H1 (cell line): Measurements from ENCODE around the gene PLEKHH3. TPM values are rescaled to one million over a fixed set of nuclear protein-coding genes. Genes with fewer than 3 reads are reported as not detected.
A peak's percentile ranks its signal among the peaks of the same experiment; 100 is the strongest.

ENCODE experiments used
- CTCF ChIA-PET: fragments of 300-600 bp; sonication (Branson Sonifier 250); formaldehyde crosslinking; loops from one replicate; lab custom pipeline; 2021; ENCODE audit not compliant: partially characterized antibody; lab: Charles Lee
- POLR2A ChIA-PET: fragments of 300-600 bp; sonication (Branson Sonifier 250); formaldehyde crosslinking; loops from one replicate; lab custom pipeline; 2021; ENCODE audit warnings: inconsistent platforms; ENCODE audit not compliant: partially characterized antibody; lab: Charles Lee
- DNase-seq, 2 experiments: peaks; one replicate each; pipeline versions ENCODE4 v3.0.0 to v3.0.0-alpha.2; 2010 to 2022; ENCODE audit warnings: low spot score in 2 of 2, low read depth in 1 of 2, mixed read lengths in 1 of 2
- FAIRE-seq: peaks from 2 replicates; lab custom pipeline; 2011; peaks lifted over from hg19 to GRCh38; lab: Jason Lieb, UNC
- H2AFZ ChIP-seq: 2 replicates; pipeline ENCODE4 v1.8.1; 2012; ENCODE audit warnings: low read length, inconsistent platforms
- H2AK5ac ChIP-seq: 2 replicates; pipeline ENCODE4 v1.6.1; 2013; ENCODE audit warnings: low read depth, low read length
- H2BK120ac ChIP-seq: replicated peaks from 2 replicates; pipeline ENCODE3; 2013; ENCODE audit warnings: low read depth, low read length, inconsistent platforms
- H2BK12ac ChIP-seq: 2 replicates; pipeline ENCODE4 v1.6.1; 2013; ENCODE audit warnings: low read depth, low read length
- H2BK15ac ChIP-seq: 2 replicates; pipeline ENCODE4 v1.6.1; 2013; ENCODE audit warnings: low read length
- H2BK20ac ChIP-seq: 2 replicates; pipeline ENCODE4 v1.6.1; 2013; ENCODE audit warnings: low read length
- H2BK5ac ChIP-seq: 2 replicates; pipeline ENCODE4 v1.6.1; 2013; ENCODE audit warnings: low read depth, low read length
- H3K14ac ChIP-seq: 2 replicates; pipeline ENCODE4 v1.6.1; 2013; ENCODE audit warnings: inconsistent platforms; ENCODE audit not compliant: insufficient read length
- H3K18ac ChIP-seq: 2 replicates; pipeline ENCODE4 v1.6.1; 2013; ENCODE audit warnings: low read length; ENCODE audit errors: extremely low read depth
- H3K23ac ChIP-seq: 2 replicates; pipeline ENCODE4 v1.6.1; 2013; ENCODE audit warnings: inconsistent platforms; ENCODE audit not compliant: insufficient read length
- H3K23me2 ChIP-seq: 2 replicates; pipeline ENCODE4 v1.6.1; 2013; ENCODE audit warnings: low read depth, low read length
- H3K27ac ChIP-seq: 2 replicates; pipeline ENCODE4 v1.6.1; 2011; ENCODE audit warnings: low read depth, low read length, inconsistent platforms
- H3K27me3 ChIP-seq, 4 experiments: replicated peaks in 1 of 4; 1 replicate in 1 of 4; 2 replicates in 3 of 4; pipeline versions ENCODE4 v1.6.1 to v1.8.1; 2011 to 2013; ENCODE audit warnings: low read length in 3 of 4, mild to moderate bottlenecking in 3 of 4, inconsistent platforms in 2 of 4, mixed read lengths in 2 of 4, moderate library complexity in 1 of 4; ENCODE audit not compliant: control insufficient read depth in 3 of 4, insufficient read depth in 3 of 4; ENCODE audit errors: extremely low read depth in 1 of 4
- H3K36me3 ChIP-seq, 4 experiments: 2 replicates each; pipeline versions ENCODE4 v1.6.1 to v1.8.1; 2011 to 2013; ENCODE audit warnings: mild to moderate bottlenecking in 4 of 4, low read length in 3 of 4, moderate library complexity in 2 of 4, control low read depth in 1 of 4, inconsistent platforms in 1 of 4; ENCODE audit not compliant: insufficient read depth in 4 of 4, control insufficient read depth in 2 of 4
- H3K4ac ChIP-seq: replicated peaks from 2 replicates; pipeline ENCODE3; 2013; ENCODE audit warnings: low read length, low read depth, mixed read lengths, inconsistent platforms; ENCODE audit not compliant: insufficient read length
- H3K4me1 ChIP-seq, 4 experiments: replicated peaks in 1 of 4; 1 replicate in 1 of 4; 2 replicates in 3 of 4; pipeline versions ENCODE4 v1.6.1 to v1.8.1; 2011 to 2013; ENCODE audit warnings: low read length in 3 of 4, inconsistent platforms in 2 of 4, mixed read lengths in 1 of 4; ENCODE audit not compliant: insufficient read depth in 4 of 4, control insufficient read depth in 3 of 4
- H3K4me2 ChIP-seq, 2 experiments: 2 replicates each; pipeline versions ENCODE4 v1.6.1 to v1.8.1; 2011 to 2013; ENCODE audit warnings: low read depth in 2 of 2, low read length in 2 of 2, control low read depth in 1 of 2, inconsistent platforms in 1 of 2, mild to moderate bottlenecking in 1 of 2; ENCODE audit not compliant: insufficient read depth in 1 of 2
- H3K4me3 ChIP-seq, 4 experiments: fragments of 200-600, 300-600 bp in 1 of 4; sonication (generic), shearing (Covaris generic), sonication (Bioruptor Twin) in 1 of 4; 2 replicates each; pipeline versions ENCODE4 v1.5.1 to v1.8.1; 2011 to 2016; ENCODE audit warnings: low read length in 4 of 4, low read depth in 3 of 4, control low read depth in 2 of 4, inconsistent platforms in 2 of 4, mild to moderate bottlenecking in 2 of 4, mixed read lengths in 1 of 4, moderate library complexity in 1 of 4; ENCODE audit not compliant: insufficient read depth in 2 of 4; ENCODE audit errors: extremely low read depth in 1 of 4
- H3K56ac ChIP-seq: replicated peaks from 2 replicates; pipeline ENCODE3; 2013; ENCODE audit warnings: low read depth, mild to moderate bottlenecking, mixed read lengths, low read length, inconsistent platforms; ENCODE audit not compliant: insufficient read length
- H3K79me1 ChIP-seq: 2 replicates; pipeline ENCODE4 v1.6.1; 2013; ENCODE audit warnings: low read depth, low read length, control low read depth
- H3K79me2 ChIP-seq, 2 experiments: 2 replicates each; pipeline versions ENCODE4 v1.6.1 to v1.8.1; 2012 to 2013; ENCODE audit warnings: low read length in 2 of 2, mild to moderate bottlenecking in 2 of 2, inconsistent platforms in 1 of 2; ENCODE audit not compliant: insufficient read depth in 2 of 2, control insufficient read depth in 1 of 2
- H3K9ac ChIP-seq, 4 experiments: replicated peaks in 1 of 4; 1 replicate in 1 of 4; 2 replicates in 3 of 4; pipeline versions ENCODE4 v1.6.1 to v1.8.1; 2011 to 2013; ENCODE audit warnings: low read depth in 3 of 4, low read length in 3 of 4, control low read depth in 2 of 4, mild to moderate bottlenecking in 2 of 4, moderate library complexity in 2 of 4, inconsistent platforms in 1 of 4; ENCODE audit errors: extremely low read depth in 1 of 4
- H3K9me3 ChIP-seq, 2 experiments: 2 replicates each; pipeline versions ENCODE4 v1.6.1 to v1.8.1; 2012 to 2013; ENCODE audit warnings: mild to moderate bottlenecking in 2 of 2, moderate library complexity in 2 of 2, control low read depth in 1 of 2, inconsistent platforms in 1 of 2, low read depth in 1 of 2, low read length in 1 of 2, mixed read lengths in 1 of 2; ENCODE audit not compliant: insufficient read depth in 2 of 2
- H4K20me1 ChIP-seq, 2 experiments: replicated peaks in 1 of 2; 2 replicates each; pipeline versions ENCODE3 to v1.8.1; 2011 to 2013; ENCODE audit warnings: inconsistent platforms in 2 of 2, low read length in 2 of 2, mild to moderate bottlenecking in 1 of 2; ENCODE audit not compliant: insufficient read depth in 2 of 2, control insufficient read depth in 1 of 2
- H4K5ac ChIP-seq: 2 replicates; pipeline ENCODE4 v1.6.1; 2013; ENCODE audit warnings: low read length, low read depth, mixed read lengths, inconsistent platforms; ENCODE audit not compliant: insufficient read length
- H4K8ac ChIP-seq: 2 replicates; pipeline ENCODE4 v1.8.0; 2013; ENCODE audit warnings: mild to moderate bottlenecking, moderate library complexity, low read length, inconsistent platforms; ENCODE audit not compliant: insufficient read depth; ENCODE audit errors: extremely low read depth
- H4K91ac ChIP-seq: replicated peaks from 2 replicates; pipeline ENCODE3; 2013; ENCODE audit warnings: low read length, mixed read lengths, inconsistent platforms; ENCODE audit not compliant: insufficient read length
- ATF2 ChIP-seq: IDR thresholded peaks from 2 replicates; pipeline ENCODE4 v1.6.1; 2012; ENCODE audit warnings: low read length, inconsistent platforms
- CHD2 ChIP-seq: IDR thresholded peaks from 2 replicates; pipeline ENCODE4 v1.6.1; 2012; ENCODE audit warnings: low read length, improper control_type of control experiment
- CTBP2 ChIP-seq: IDR thresholded peaks from 2 replicates; pipeline ENCODE4 v1.7.0; 2011; ENCODE audit warnings: borderline replicate concordance, mild to moderate bottlenecking, moderate library complexity, mixed read lengths, low read length; ENCODE audit not compliant: insufficient read depth, insufficient read length
- E2F6 ChIP-seq: IDR thresholded peaks from 2 replicates; pipeline ENCODE4 v1.6.1; 2012; ENCODE audit warnings: inconsistent platforms
- JUND ChIP-seq: IDR thresholded peaks from 2 replicates; pipeline ENCODE4 v1.6.1; 2011; ENCODE audit warnings: mild to moderate bottlenecking, improper control_type of control experiment, low read length
- KDM4A ChIP-seq: IDR thresholded peaks from one replicate; pipeline ENCODE4 v1.7.1; 2012; ENCODE audit warnings: low read depth, mild to moderate bottlenecking, moderate library complexity, low read length, inconsistent platforms; ENCODE audit not compliant: severe bottlenecking
- KDM5A ChIP-seq: fragments of 200-600 bp; IDR thresholded peaks from 2 replicates; pipeline ENCODE4 v1.7.1; 2012; ENCODE audit warnings: mild to moderate bottlenecking, low read length, inconsistent platforms, mixed read lengths
- PHF8 ChIP-seq: fragments of 200-600 bp; sonication (generic); conservative IDR thresholded peaks from 2 replicates; pipeline ENCODE4 v1.7.1; 2012; ENCODE audit warnings: low read depth, mild to moderate bottlenecking, inconsistent platforms, low read length, moderate library complexity
- RFX5 ChIP-seq: IDR thresholded peaks from 2 replicates; pipeline ENCODE4 v1.6.1; 2011; ENCODE audit warnings: low read depth, low read length, improper control_type of control experiment, borderline replicate concordance
- SIX5 ChIP-seq: IDR thresholded peaks from 2 replicates; pipeline ENCODE4 v1.6.1; 2011; ENCODE audit warnings: mild to moderate bottlenecking, low read depth, low read length
- TCF12 ChIP-seq: IDR thresholded peaks from 2 replicates; pipeline ENCODE4 v1.6.1; 2011; ENCODE audit warnings: low read depth, mild to moderate bottlenecking, low read length
- WGBS, 2 experiments: shearing (Covaris generic) in 1 of 2; methylation state at CpG; one replicate each; pipeline versions ENCODE4 v1.1.6 to v1.1.7; 2013 to 2015; ENCODE audit warnings: low lambda C conversion rate in 2 of 2, mixed read lengths in 2 of 2, inconsistent platforms in 1 of 2, low coverage in 1 of 2, missing lambda C conversion rate in 1 of 2; ENCODE audit not compliant: insufficient replicate concordance in 2 of 2, insufficient coverage in 1 of 2, insufficient read length in 1 of 2; ENCODE audit errors: extremely low coverage in 1 of 2, missing lambda C conversion rate in 1 of 2; 5-methylcytosine and 5-hydroxymethylcytosine counted together
- polyA plus RNA-seq, 7 experiments: library from polyadenylated mRNA; depleted of rRNA in 3 of 7; stranded (reverse) in 5 of 7; unstranded in 2 of 7; fragments of >200 nt in 5 of 7; fragments of 200-250 nt in 2 of 7; gene quantifications; 1 replicate in 5 of 7; 2 replicates in 1 of 7; 4 replicates in 1 of 7; pipeline versions ENCODE4 v1.2.1 to v1.2.3, GENCODE V29; 2011 to 2013; ENCODE audit warnings: missing spikeins in 2 of 7, mixed read lengths in 2 of 7
- total RNA-seq: library from RNA; stranded (reverse); fragmentation: NEBNext Ultra II Directional; extraction: Animal tissue kit (Norgen Biotek cat#: 25700); gene quantifications from 2 replicates; pipeline ENCODE4 v1.2.1, GENCODE V29; 2021

Gene PLEKHH3
- total and polyA plus RNA-seq, 2 of the 8 experiments (the other 6 are each of a cell fraction or from before 2014, with no cell fraction given), result 11.1 to 13.5 TPM

- DNase-seq (no peak), FAIRE-seq (no peak)
- 18% methylated on average over 12 of the region's 12 CpGs; no CpG with 5 or more reads in 1 of the 2 experiments for WGBS, 2 experiments
- H2BK15ac ChIP-seq, result peak overlapping the region; percentile 40; the same call in 1 of the 2 replicates
- H4K8ac ChIP-seq, result peak overlapping the region; percentile 75
- no peak overlapping the region for H2BK20ac ChIP-seq
- peak overlapping the region; percentile 51 for H4K5ac ChIP-seq
- peak overlapping the region; percentile 68; the same call in 1 of the 2 replicates for H2BK12ac ChIP-seq
- no peak overlapping the region for H4K91ac ChIP-seq
- H3K56ac ChIP-seq, result peak overlapping the region; percentile 19
- no peaks in the 10 kb centered on the region for H3K9me3 ChIP-seq
- peaks cover 1 to 10% of the 10 kb centered on the region in 2 experiments for H4K20me1 ChIP-seq
- no peak overlapping the region for H2BK120ac ChIP-seq
- no peak overlapping the region for H2AFZ ChIP-seq
- H2AK5ac ChIP-seq, result no peak overlapping the region; the same call in 1 of the 2 replicates
- H3K79me1 ChIP-seq, result no peaks in the 10 kb centered on the region
- H3K4ac ChIP-seq, result no peak overlapping the region
- POLR2A ChIA-PET, result interaction anchor here (1.0 to 16.6 kb wide), 11 partner anchors 5 to 95 kb away, joined by 3 to 239 read pairs (median 7); partner anchors contain the start of genes CCR10, CNTNAP1, PLEKHH3 and PSMC3IP
- H3K23me2 ChIP-seq, result peaks cover 18% of the 10 kb centered on the region
- H3K27ac ChIP-seq, result no peak overlapping the region
- peaks cover 2 to 37% (median 29%) of the 10 kb centered on the region in 4 experiments for H3K27me3 ChIP-seq
- CTCF ChIA-PET, result interaction anchor here (0.5 to 7.1 kb wide), 8 partner anchors 8 to 91 kb away, joined by 3 to 56 read pairs (median 4); partner anchors contain the start of genes CCR10 and PSMC3IP
- H2BK5ac ChIP-seq, result peak overlapping the region; percentile 60; the same call in 1 of the 2 replicates
- H3K14ac ChIP-seq, result peak overlapping the region; percentile 19
- peaks cover 8 to 42% (median 15%) of the 10 kb centered on the region in 4 experiments; a peak in 6 of 8 replicates for H3K36me3 ChIP-seq
- H3K79me2 ChIP-seq, result no peaks in the 10 kb centered on the region
- H3K4me3 ChIP-seq, result peak overlapping the region; percentile 33 to 65 (median 38); a peak in 6 of 8 replicates
- H3K18ac ChIP-seq, result peak overlapping the region; percentile 93
- H3K4me2 ChIP-seq, result peak overlapping the region; percentile 69 to 79
- H3K4me1 ChIP-seq, result peaks cover 0 to 44% (median 30%) of the 10 kb centered on the region in 4 experiments; a peak in 6 of 7 replicates
- H3K23ac ChIP-seq, result no peak overlapping the region
- peak overlapping the region in 3 of 4 experiments; percentile 38 to 56 (median 54); a peak in 4 of 7 replicates for H3K9ac ChIP-seq
- TF ChIP-seq KDM5A (no peak), RFX5 (no peak), TCF12 (no peak), PHF8 (no peak), JUND (no peak), KDM4A (no peak), CHD2 (no peak), CTBP2 (no peak), ATF2 (no peak), SIX5 (no peak), E2F6 (no peak)
These were observed 7.2 kb downstream of the PLEKHH3 start for GRCh38 chr17:42669705-42669976.
